ENCODE results near the gene LSG1. TPM values are rescaled to one million over a fixed set of nuclear protein-coding genes. Genes with fewer than 3 reads are reported as not detected.
A peak's percentile ranks its signal among the peaks of the same experiment; 100 is the strongest.

LSG1 gene
- total and polyA plus RNA-seq, 10 of the 15 experiments (the other 5 are each of a cell fraction or from before 2014, with no cell fraction given), result 14.3 to 75.6 (median 54.4) TPM

DNA sequence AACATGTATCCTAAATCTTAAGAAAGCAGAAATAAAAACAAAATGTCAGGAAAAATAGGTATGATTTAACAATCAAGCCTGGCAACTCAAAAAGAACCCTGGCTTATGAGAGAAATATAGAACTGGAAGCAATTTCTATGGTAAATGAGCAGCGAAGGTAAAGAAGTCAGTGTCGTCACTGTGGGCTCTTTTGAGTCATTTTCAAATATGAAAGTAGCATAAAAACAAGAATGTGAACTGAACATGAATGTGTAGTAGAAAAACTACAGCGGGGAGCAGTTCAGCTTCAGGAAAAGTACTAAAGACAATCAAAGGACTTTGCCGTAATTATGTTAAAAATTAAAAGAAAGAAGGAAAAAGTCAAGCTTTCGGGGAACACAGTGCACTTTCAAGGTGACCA is 17.5 kb downstream of the LSG1 start (continued):
- TF ChIP-seq KLF5 (IDR thresholded peaks at IDR 0.05; ENCODE audit: partially characterized antibody), result no peak
- 0 out of 2 replicates have a peak, but pooled peaks have one; percentile 35 for TF ChIP-seq IKZF1 (conservative IDR thresholded peaks at IDR 0.05)
- no peak for TF ChIP-seq KAT2A (conservative IDR thresholded peaks at IDR 0.05; ENCODE audit: control insufficient read depth, low read depth, low read length)
- TF ChIP-seq TBL1XR1 (IDR thresholded peaks at IDR 0.05; ENCODE audit: low read depth, low read length), result no peak
- TF ChIP-seq, protein P1, sequence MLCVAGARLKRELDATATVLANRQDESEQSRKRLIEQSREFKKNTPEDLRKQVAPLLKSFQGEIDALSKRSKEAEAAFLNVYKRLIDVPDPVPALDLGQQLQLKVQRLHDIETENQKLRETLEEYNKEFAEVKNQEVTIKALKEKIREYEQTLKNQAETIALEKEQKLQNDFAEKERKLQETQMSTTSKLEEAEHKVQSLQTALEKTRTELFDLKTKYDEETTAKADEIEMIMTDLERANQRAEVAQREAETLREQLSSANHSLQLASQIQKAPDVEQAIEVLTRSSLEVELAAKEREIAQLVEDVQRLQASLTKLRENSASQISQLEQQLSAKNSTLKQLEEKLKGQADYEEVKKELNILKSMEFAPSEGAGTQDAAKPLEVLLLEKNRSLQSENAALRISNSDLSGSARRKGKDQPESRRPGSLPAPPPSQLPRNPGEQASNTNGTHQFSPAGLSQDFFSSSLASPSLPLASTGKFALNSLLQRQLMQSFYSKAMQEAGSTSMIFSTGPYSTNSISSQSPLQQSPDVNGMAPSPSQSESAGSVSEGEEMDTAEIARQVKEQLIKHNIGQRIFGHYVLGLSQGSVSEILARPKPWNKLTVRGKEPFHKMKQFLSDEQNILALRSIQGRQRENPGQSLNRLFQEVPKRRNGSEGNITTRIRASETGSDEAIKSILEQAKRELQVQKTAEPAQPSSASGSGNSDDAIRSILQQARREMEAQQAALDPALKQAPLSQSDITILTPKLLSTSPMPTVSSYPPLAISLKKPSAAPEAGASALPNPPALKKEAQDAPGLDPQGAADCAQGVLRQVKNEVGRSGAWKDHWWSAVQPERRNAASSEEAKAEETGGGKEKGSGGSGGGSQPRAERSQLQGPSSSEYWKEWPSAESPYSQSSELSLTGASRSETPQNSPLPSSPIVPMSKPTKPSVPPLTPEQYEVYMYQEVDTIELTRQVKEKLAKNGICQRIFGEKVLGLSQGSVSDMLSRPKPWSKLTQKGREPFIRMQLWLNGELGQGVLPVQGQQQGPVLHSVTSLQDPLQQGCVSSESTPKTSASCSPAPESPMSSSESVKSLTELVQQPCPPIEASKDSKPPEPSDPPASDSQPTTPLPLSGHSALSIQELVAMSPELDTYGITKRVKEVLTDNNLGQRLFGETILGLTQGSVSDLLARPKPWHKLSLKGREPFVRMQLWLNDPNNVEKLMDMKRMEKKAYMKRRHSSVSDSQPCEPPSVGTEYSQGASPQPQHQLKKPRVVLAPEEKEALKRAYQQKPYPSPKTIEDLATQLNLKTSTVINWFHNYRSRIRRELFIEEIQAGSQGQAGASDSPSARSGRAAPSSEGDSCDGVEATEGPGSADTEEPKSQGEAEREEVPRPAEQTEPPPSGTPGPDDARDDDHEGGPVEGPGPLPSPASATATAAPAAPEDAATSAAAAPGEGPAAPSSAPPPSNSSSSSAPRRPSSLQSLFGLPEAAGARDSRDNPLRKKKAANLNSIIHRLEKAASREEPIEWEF (IDR thresholded peaks at IDR 0.05; ENCODE audit: insufficient replicate concordance, low read depth, low read length), result no peak
- TF ChIP-seq RAD21 (IDR thresholded peaks at IDR 0.05; ENCODE audit: insufficient read depth, low read depth, low read length), result no peak
- TF ChIP-seq STAT3 (IDR thresholded peaks at IDR 0.05; ENCODE audit: low read depth, low read length), result no peak
- TF ChIP-seq GATAD2B (conservative IDR thresholded peaks at IDR 0.05; ENCODE audit: low read depth), result no peak
- peak; percentile 74 for TF ChIP-seq RUNX3 (IDR thresholded peaks at IDR 0.05; ENCODE audit: low read length)
- TF ChIP-seq, protein P2, sequence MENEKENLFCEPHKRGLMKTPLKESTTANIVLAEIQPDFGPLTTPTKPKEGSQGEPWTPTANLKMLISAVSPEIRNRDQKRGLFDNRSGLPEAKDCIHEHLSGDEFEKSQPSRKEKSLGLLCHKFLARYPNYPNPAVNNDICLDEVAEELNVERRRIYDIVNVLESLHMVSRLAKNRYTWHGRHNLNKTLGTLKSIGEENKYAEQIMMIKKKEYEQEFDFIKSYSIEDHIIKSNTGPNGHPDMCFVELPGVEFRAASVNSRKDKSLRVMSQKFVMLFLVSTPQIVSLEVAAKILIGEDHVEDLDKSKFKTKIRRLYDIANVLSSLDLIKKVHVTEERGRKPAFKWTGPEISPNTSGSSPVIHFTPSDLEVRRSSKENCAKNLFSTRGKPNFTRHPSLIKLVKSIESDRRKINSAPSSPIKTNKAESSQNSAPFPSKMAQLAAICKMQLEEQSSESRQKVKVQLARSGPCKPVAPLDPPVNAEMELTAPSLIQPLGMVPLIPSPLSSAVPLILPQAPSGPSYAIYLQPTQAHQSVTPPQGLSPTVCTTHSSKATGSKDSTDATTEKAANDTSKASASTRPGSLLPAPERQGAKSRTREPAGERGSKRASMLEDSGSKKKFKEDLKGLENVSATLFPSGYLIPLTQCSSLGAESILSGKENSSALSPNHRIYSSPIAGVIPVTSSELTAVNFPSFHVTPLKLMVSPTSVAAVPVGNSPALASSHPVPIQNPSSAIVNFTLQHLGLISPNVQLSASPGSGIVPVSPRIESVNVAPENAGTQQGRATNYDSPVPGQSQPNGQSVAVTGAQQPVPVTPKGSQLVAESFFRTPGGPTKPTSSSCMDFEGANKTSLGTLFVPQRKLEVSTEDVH (IDR thresholded peaks at IDR 0.05; ENCODE audit: low read depth, partially characterized antibody), result no peak
- TF ChIP-seq ZNF207 (IDR thresholded peaks at IDR 0.05; ENCODE audit: borderline replicate concordance), result no peak
- TF ChIP-seq, protein P3, sequence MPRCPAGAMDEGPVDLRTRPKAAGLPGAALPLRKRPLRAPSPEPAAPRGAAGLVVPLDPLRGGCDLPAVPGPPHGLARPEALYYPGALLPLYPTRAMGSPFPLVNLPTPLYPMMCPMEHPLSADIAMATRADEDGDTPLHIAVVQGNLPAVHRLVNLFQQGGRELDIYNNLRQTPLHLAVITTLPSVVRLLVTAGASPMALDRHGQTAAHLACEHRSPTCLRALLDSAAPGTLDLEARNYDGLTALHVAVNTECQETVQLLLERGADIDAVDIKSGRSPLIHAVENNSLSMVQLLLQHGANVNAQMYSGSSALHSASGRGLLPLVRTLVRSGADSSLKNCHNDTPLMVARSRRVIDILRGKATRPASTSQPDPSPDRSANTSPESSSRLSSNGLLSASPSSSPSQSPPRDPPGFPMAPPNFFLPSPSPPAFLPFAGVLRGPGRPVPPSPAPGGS (IDR thresholded peaks at IDR 0.05; ENCODE audit: borderline replicate concordance, insufficient read depth, low read depth, low read length, poor library complexity, severe bottlenecking), result peak; percentile 14
- TF ChIP-seq NR2C2 (IDR thresholded peaks at IDR 0.05; ENCODE audit: borderline replicate concordance, control insufficient read depth, insufficient read length, low read depth), result no peak
- no peak for TF ChIP-seq ZNF384 (IDR thresholded peaks at IDR 0.05; ENCODE audit: borderline replicate concordance, low read depth, low read length)
- TF ChIP-seq CREB1 (IDR thresholded peaks at IDR 0.05; ENCODE audit: low read depth), result peak; percentile 90
- TF ChIP-seq POLR2AphosphoS5 (IDR thresholded peaks at IDR 0.05; ENCODE audit: low read length), result no peak
- no peak for TF ChIP-seq MTA3 (IDR thresholded peaks at IDR 0.05; ENCODE audit: borderline replicate concordance, low read length)
- TF ChIP-seq, protein P4, sequence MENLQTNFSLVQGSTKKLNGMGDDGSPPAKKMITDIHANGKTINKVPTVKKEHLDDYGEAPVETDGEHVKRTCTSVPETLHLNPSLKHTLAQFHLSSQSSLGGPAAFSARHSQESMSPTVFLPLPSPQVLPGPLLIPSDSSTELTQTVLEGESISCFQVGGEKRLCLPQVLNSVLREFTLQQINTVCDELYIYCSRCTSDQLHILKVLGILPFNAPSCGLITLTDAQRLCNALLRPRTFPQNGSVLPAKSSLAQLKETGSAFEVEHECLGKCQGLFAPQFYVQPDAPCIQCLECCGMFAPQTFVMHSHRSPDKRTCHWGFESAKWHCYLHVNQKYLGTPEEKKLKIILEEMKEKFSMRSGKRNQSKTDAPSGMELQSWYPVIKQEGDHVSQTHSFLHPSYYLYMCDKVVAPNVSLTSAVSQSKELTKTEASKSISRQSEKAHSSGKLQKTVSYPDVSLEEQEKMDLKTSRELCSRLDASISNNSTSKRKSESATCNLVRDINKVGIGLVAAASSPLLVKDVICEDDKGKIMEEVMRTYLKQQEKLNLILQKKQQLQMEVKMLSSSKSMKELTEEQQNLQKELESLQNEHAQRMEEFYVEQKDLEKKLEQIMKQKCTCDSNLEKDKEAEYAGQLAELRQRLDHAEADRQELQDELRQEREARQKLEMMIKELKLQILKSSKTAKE (IDR thresholded peaks at IDR 0.05; ENCODE audit: low read depth, poor library complexity, severe bottlenecking), result no peak
